Cardiac muscle cell (in vitro differentiated cells and primary cell): ENCODE measurements around the gene MOV10L1. TPM values are rescaled to one million over a fixed set of nuclear protein-coding genes. Genes with fewer than 3 reads are reported as not detected.
A peak's percentile ranks its signal among the peaks of the same experiment; 100 is the strongest.

Source experiments
- DNase-seq, 2 donors: peaks; one replicate each; pipeline versions ENCODE4 v3.0.0 to v3.0.0-alpha.2; 2010 to 2017; ENCODE audit warnings: low read depth in 1 of 2, low spot score in 1 of 2
- H3K27ac ChIP-seq: fragments of 200-600 bp; sonication (generic); 2 replicates; pipeline ENCODE4 v1.5.1; 2016
- H3K27me3 ChIP-seq: fragments of 200-600 bp; sonication (generic); 2 replicates; pipeline ENCODE4 v1.6.0; 2016; ENCODE audit warnings: control low read depth
- H3K36me3 ChIP-seq: fragments of 200-600 bp; sonication (generic); 2 replicates; pipeline ENCODE4 v1.5.1; 2016; ENCODE audit warnings: control low read depth
- H3K4me1 ChIP-seq: fragments of 200-600 bp; sonication (generic); 2 replicates; pipeline ENCODE4 v1.8.1; 2017; ENCODE audit warnings: low read depth, mild to moderate bottlenecking, mixed run types
- H3K4me3 ChIP-seq: fragments of 200-600 bp; sonication (generic); 2 replicates; pipeline ENCODE4 v1.5.1; 2016; ENCODE audit warnings: mild to moderate bottlenecking
- H3K9me3 ChIP-seq: fragments of 200-600 bp; sonication (generic); 2 replicates; pipeline ENCODE4 v1.5.1; 2017; ENCODE audit warnings: low read depth, mild to moderate bottlenecking, control low read depth
- polyA plus RNA-seq: library from polyadenylated mRNA; unstranded; fragments of >200 nt; fragmentation: Nextera tagmentation; extraction: Ambion mirVana; gene quantifications from 2 replicates; pipeline ENCODE4 v1.2.1, GENCODE V29; 2016
- total RNA-seq: library from RNA; depleted of rRNA; stranded (reverse); fragments of >200 nt; gene quantifications from 2 replicates; pipeline ENCODE4 v1.2.3, GENCODE V29; 2016
- TF ChIP-seq, protein P1 (sequence below): IDR thresholded peaks from 2 replicates; pipeline ENCODE4 v1.5.1; 2012; ENCODE audit warnings: low read depth, mild to moderate bottlenecking, low read length

MOV10L1 gene
- total and polyA plus RNA-seq, 2 experiments from 2014 or later = 1.1 TPM; not detected in 1

DNA sequence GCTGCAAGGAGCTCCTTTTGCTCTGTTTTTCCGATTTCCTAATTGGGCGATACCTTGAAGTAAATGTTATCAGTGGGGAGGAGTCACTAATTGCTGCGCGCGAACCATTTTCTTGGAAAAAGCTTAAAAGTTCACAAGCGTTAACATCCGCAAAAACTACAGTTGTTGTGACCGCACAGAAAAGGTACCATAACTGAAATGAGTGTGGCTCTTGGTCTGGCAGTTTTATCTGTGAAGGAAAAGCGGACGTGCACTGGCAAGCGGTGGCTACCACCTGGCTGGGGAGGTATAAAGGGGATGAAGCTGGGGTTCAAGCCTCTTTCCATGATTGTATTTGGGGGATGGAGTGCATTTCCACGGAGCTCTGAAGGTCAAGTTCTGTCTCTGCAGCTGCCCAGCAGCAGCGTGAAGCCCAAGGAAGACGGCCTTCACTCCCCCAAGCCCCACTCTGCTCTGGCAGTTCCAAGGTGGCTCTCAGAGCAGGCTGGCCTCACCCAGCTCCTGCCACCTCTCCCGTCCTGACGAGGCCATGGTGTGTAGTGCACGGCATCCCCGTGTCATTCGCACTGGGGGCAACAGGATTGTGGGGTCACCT, 27.5 kb downstream of the MOV10L1 start:
- Histone ChIP-seq H3K27ac (no peak overlapping the region), H3K4me1 (peaks cover 18% of the 10 kb centered on the region), H3K27me3 (no peaks in the 10 kb centered on the region), H3K4me3 (no peak overlapping the region), H3K36me3 (no peaks in the 10 kb centered on the region), H3K9me3 (no peaks in the 10 kb centered on the region)
- DNase-seq = no peak
- TF ChIP-seq, protein P1, sequence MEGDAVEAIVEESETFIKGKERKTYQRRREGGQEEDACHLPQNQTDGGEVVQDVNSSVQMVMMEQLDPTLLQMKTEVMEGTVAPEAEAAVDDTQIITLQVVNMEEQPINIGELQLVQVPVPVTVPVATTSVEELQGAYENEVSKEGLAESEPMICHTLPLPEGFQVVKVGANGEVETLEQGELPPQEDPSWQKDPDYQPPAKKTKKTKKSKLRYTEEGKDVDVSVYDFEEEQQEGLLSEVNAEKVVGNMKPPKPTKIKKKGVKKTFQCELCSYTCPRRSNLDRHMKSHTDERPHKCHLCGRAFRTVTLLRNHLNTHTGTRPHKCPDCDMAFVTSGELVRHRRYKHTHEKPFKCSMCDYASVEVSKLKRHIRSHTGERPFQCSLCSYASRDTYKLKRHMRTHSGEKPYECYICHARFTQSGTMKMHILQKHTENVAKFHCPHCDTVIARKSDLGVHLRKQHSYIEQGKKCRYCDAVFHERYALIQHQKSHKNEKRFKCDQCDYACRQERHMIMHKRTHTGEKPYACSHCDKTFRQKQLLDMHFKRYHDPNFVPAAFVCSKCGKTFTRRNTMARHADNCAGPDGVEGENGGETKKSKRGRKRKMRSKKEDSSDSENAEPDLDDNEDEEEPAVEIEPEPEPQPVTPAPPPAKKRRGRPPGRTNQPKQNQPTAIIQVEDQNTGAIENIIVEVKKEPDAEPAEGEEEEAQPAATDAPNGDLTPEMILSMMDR = no peak

DNA sequence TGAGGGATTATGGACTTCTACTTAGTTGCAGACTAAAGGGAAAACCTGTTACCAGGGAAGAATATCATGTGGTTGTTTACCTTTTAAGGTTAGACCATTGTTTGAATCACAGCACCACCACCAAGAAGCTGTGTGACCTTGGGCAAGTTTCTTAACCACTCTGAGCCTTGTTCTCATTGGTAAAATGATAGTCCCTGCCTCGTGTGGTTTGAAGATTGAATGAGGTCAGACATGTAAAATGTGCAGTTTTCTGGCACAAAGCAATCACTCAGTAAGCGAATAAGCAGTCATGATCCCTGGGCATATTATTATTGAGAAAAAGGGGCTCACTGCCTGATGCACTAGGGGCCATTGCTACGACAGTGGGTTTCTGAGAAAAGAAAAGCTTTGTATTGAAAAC, 28.3 kb downstream of the MOV10L1 start:
- no peaks in the 10 kb centered on the region for H3K9me3 ChIP-seq
- peaks cover 18% of the 10 kb centered on the region for H3K4me1 ChIP-seq
- H3K27ac ChIP-seq = peak overlapping the region; percentile 34
- H3K36me3 ChIP-seq = no peaks in the 10 kb centered on the region
- no peak overlapping the region for H3K4me3 ChIP-seq
- TF ChIP-seq, protein P1 = no peak
- no peaks in the 10 kb centered on the region for H3K27me3 ChIP-seq
- DNase-seq = peak in 1 of 2 donors; percentile 52

DNA sequence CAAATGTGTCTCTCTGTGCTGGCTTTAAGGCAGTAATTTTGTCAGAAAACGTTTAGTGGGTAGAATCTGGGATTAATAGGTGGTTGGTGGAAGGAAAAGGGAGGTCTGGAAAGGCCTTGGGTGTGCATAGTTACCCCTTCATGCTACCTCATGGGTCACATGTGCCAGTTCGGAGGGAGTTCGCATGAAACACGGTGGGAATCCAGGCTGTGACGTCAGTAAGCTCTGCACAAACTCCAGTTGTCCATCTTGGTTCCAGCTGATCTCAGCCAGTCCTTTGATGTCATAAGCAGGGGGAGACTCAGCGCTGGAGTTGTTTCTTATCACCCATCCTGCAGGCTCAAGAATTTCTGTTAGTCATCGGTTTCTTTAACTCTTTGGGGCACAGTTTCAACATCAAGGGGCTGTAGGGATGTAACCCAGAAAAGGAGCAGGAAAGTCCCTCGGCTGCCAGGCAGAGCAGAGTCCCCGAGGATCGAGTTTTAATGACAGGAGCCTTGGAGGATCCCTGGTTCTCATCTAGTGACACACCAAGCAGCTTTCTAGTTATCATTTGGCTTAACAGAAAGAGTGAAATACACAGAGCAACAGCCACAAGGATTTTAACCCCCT, 28.9 kb downstream of the MOV10L1 start:
- TF ChIP-seq, protein P1 = no peak
- H3K27ac ChIP-seq = peak overlapping the region; percentile 34
- no peak overlapping the region for H3K4me3 ChIP-seq
- no peaks in the 10 kb centered on the region for H3K9me3 ChIP-seq
- no peaks in the 10 kb centered on the region for H3K27me3 ChIP-seq
- peaks cover 18% of the 10 kb centered on the region for H3K4me1 ChIP-seq
- no peaks in the 10 kb centered on the region for H3K36me3 ChIP-seq
- peak; percentile 58 to 99 for DNase-seq

DNA sequence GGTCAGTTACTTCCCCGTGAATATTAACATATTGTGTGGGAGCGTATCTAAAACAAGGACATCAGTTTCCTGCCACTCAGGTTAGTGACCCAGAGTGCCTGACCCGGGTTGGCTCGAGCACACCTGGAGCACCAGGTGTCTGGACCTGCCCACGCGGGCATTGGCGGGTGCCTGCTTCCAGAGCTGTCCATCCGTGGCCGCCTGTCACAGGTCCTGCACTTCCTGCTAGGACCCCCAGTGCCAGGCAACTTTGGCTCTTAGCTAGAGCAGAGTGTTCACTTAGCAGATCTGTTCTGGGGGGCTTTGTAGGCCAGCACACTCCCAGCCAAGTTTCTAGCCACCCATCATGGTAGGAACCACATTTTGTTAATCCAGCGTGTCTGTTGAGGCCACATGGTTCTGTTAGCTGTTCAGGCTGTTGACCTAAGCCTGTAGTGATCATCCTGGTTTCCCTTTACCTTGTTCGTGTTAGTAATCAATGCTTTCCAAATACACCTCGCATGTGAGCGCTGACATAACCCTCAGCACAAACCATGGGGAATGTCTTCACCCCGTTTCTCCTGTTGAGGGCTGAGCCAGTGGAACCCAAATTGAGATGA, 29.5 kb downstream of the MOV10L1 start:
- Histone ChIP-seq H3K9me3 (no peaks in the 10 kb centered on the region), H3K4me1 (peaks cover 18% of the 10 kb centered on the region), H3K27ac (peak overlapping the region; percentile 34), H3K4me3 (no peak overlapping the region), H3K36me3 (no peaks in the 10 kb centered on the region), H3K27me3 (no peaks in the 10 kb centered on the region)
- DNase-seq = no peak
- TF ChIP-seq, protein P1 = no peak

DNA sequence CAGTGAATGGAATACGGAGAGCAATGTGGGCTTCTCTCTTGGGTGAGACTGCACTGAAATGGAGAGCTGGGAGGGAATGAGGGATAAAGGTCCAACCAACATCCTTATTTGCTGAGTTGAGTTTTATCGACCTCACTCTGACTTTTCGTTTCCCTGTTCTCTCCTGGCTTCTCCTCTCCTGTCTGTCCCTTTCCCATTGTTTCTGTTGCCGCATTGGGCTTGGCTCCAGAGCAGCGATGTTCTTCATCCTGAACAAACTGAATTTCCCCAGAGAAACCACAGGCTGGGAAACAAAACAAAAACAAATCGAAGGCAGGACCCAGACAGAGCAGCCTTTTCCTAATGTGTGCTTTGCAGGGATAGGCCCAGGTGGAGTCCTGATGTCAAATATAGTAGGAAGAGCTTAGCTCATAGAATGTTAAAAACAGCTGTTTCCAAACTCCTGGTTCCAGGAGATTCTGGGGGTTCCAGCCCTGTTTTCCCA, 30.0 kb downstream of the MOV10L1 start:
- H3K27ac ChIP-seq = no peak overlapping the region
- peak in 1 of 2 donors; percentile 82 for DNase-seq
- no peak overlapping the region for H3K4me3 ChIP-seq
- peaks cover 18% of the 10 kb centered on the region for H3K4me1 ChIP-seq
- TF ChIP-seq, protein P1 = no peak
- no peaks in the 10 kb centered on the region for H3K27me3 ChIP-seq
- H3K9me3 ChIP-seq = no peaks in the 10 kb centered on the region
- H3K36me3 ChIP-seq = no peaks in the 10 kb centered on the region
